Measurements from ENCODE around the gene ELMO3. TPM values are rescaled to one million over a fixed set of nuclear protein-coding genes. Genes with fewer than 3 reads are reported as not detected.

The ELMO3 gene
- total and polyA plus RNA-seq, 2 of the 13 experiments (the other 11 are each of a cell fraction or from before 2014, with no cell fraction given) = 2.6 to 4.0 TPM

DNA sequence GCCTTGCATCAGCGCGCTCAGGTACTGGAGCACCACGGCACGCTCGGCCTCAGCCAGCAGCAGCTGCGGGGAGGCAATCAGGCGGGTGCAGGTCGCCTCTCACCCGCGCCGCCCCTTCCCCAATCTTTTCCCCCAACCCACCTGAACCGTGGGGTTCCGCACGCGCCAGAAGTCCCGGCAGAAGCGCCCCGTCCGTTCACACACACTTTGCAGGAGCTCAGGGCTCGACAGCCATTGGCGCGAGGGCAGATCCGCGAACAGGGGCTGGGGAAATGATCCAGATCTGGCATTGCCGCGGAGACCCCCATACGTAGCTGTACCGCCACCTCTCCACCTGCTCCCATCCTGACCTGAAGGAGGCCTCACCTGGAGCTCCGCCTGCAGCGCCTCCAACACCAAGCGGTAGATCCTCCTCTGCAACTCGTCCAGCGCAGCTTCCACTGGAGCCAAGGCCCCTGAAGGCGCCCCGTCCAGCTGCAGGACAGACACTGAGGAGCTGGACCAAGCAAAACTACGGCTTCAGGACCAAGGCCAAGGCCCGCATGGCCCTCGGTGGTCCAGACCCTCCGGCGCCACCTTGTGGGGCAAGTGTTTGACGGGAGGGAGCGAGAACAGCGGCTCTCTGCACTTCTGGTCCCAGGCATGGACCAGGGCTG is 13.8 kb upstream of the ELMO3 start (continued):
- TF ChIP-seq MEIS1 (CRISPR knock-in tag; IDR thresholded peaks at IDR 0.05; ENCODE audit: borderline replicate concordance) (no peak; the same call in 1 of the 2 replicates), NFAT5 (CRISPR knock-in tag; IDR thresholded peaks at IDR 0.05) (peak; percentile 83; the same call in 1 of the 2 replicates), KLF9 (CRISPR knock-in tag; IDR thresholded peaks at IDR 0.05; ENCODE audit: low read depth) (peak; percentile 95), ZBTB26 (CRISPR knock-in tag; IDR thresholded peaks at IDR 0.05; ENCODE audit: borderline replicate concordance) (peak; percentile 87), NCOA2 (CRISPR knock-in tag; IDR thresholded peaks at IDR 0.05) (peak; percentile 64; the same call in 1 of the 2 replicates), ZNF207 (IDR thresholded peaks at IDR 0.05; ENCODE audit: borderline replicate concordance) (no peak), ZNF709 (CRISPR knock-in tag; IDR thresholded peaks at IDR 0.05) (no peak; the same call in 1 of the 2 replicates), ZNF777 (CRISPR knock-in tag; IDR thresholded peaks at IDR 0.05) (peak; percentile 84), HMGXB4 (CRISPR knock-in tag; IDR thresholded peaks at IDR 0.05; ENCODE audit: borderline replicate concordance in 1 of 2, low read depth in 1 of 2) (peak; percentile 95 to 98), SIN3A (IDR thresholded peaks at IDR 0.05; ENCODE audit: borderline replicate concordance, low read depth, low read length) (peak; percentile 98), ZNF567 (CRISPR knock-in tag; IDR thresholded peaks at IDR 0.05; ENCODE audit: borderline replicate concordance) (no peak), POLR2A (IDR thresholded peaks at IDR 0.05; ENCODE audit: insufficient read depth in 1 of 2, low read depth in 2 of 2, low read length in 2 of 2) (no peak), CREB1 (IDR thresholded peaks at IDR 0.05) (no peak), CREB1 (CRISPR knock-in tag; IDR thresholded peaks at IDR 0.05) (no peak), EZH2 (conservative IDR thresholded peaks at IDR 0.05; ENCODE audit: low read depth, low read length) (no peak), AGO2 (optimal IDR thresholded peaks at IDR 0.05; ENCODE audit: low read depth, low read length) (no peak)
- TF ChIP-seq, protein P1, sequence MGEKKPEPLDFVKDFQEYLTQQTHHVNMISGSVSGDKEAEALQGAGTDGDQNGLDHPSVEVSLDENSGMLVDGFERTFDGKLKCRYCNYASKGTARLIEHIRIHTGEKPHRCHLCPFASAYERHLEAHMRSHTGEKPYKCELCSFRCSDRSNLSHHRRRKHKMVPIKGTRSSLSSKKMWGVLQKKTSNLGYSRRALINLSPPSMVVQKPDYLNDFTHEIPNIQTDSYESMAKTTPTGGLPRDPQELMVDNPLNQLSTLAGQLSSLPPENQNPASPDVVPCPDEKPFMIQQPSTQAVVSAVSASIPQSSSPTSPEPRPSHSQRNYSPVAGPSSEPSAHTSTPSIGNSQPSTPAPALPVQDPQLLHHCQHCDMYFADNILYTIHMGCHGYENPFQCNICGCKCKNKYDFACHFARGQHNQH (CRISPR knock-in tag; IDR thresholded peaks at IDR 0.05) = peak; percentile 96; the same call in 1 of the 2 replicates
- TF ChIP-seq, protein P2, sequence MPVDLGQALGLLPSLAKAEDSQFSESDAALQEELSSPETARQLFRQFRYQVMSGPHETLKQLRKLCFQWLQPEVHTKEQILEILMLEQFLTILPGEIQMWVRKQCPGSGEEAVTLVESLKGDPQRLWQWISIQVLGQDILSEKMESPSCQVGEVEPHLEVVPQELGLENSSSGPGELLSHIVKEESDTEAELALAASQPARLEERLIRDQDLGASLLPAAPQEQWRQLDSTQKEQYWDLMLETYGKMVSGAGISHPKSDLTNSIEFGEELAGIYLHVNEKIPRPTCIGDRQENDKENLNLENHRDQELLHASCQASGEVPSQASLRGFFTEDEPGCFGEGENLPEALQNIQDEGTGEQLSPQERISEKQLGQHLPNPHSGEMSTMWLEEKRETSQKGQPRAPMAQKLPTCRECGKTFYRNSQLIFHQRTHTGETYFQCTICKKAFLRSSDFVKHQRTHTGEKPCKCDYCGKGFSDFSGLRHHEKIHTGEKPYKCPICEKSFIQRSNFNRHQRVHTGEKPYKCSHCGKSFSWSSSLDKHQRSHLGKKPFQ (CRISPR knock-in tag; IDR thresholded peaks at IDR 0.05; ENCODE audit: insufficient replicate concordance) = no peak

All from HepG2 (cell line).